DND-41 (cell line): ENCODE results near the gene MX2.

Source experiments
- CTCF ChIP-seq: IDR thresholded peaks from 2 replicates; pipeline ENCODE4 v1.5.1; 2012; ENCODE audit warnings: borderline replicate concordance, low read length, moderate library complexity, mild to moderate bottlenecking; ENCODE audit not compliant: poor library complexity, severe bottlenecking; ENCODE audit errors: extremely low read depth
- EZH2 ChIP-seq: IDR thresholded peaks from 3 replicates; pipeline ENCODE4 v1.6.1; 2012; ENCODE audit warnings: borderline replicate concordance, low read depth, mild to moderate bottlenecking, moderate library complexity, low read length, inconsistent platforms; ENCODE audit not compliant: severe bottlenecking

- TF ChIP-seq CTCF (no peak), EZH2 (no peak)
Observed at GRCh38 chr21:41342035-41342434, 19.8 kb upstream of the MX2 start.
